Endothelial cell (in vitro differentiated cells): ENCODE measurements around the gene SH3GLB2. TPM values are rescaled to one million over a fixed set of nuclear protein-coding genes. Genes with fewer than 3 reads are reported as not detected.
"Not testable (repeated sequence)": the region's sequence is repeated elsewhere in the genome, so short reads cannot be mapped to it uniquely, and the experiment has no call there.

Source experiments
- DNase-seq: peaks from one replicate; pipeline ENCODE4 v3.0.0; 2021; ENCODE audit warnings: low spot score
- H3K27ac Mint-ChIP-seq: one replicate; pipeline ENCODE4 v1.8.0; 2021; ENCODE audit warnings: mixed read lengths, inconsistent platforms; ENCODE audit not compliant: unreplicated experiment
- H3K27me3 Mint-ChIP-seq: one replicate; pipeline ENCODE4 v1.8.0; 2021; ENCODE audit warnings: mild to moderate bottlenecking, moderate library complexity, mixed read lengths, inconsistent platforms; ENCODE audit not compliant: unreplicated experiment
- H3K36me3 Mint-ChIP-seq: one replicate; pipeline ENCODE4 v1.8.0; 2021; ENCODE audit warnings: mild to moderate bottlenecking, low read depth, mixed read lengths, inconsistent platforms; ENCODE audit not compliant: unreplicated experiment
- H3K4me1 Mint-ChIP-seq: one replicate; pipeline ENCODE4 v1.8.0; 2021; ENCODE audit warnings: mild to moderate bottlenecking, mixed read lengths, inconsistent platforms; ENCODE audit not compliant: unreplicated experiment
- H3K4me3 Mint-ChIP-seq: one replicate; pipeline ENCODE4 v1.8.0; 2021; ENCODE audit warnings: mild to moderate bottlenecking, mixed read lengths, inconsistent platforms; ENCODE audit not compliant: unreplicated experiment
- H3K9me3 Mint-ChIP-seq: one replicate; pipeline ENCODE4 v1.8.0; 2021; ENCODE audit warnings: mixed read lengths, inconsistent platforms; ENCODE audit not compliant: unreplicated experiment
- total RNA-seq: library from RNA; stranded (reverse); fragmentation: NEBNext Ultra II Directional; extraction: Animal tissue kit (Norgen Biotek cat#: 25700); gene quantifications from one replicate; pipeline ENCODE4 v1.2.1, GENCODE V29; 2021; ENCODE audit not compliant: unreplicated experiment
- TF ChIP-seq, protein P1 (sequence below): fragments of 200-600 bp; sonication (generic); IDR thresholded peaks from one replicate; pipeline ENCODE4 v1.5.0; 2021; ENCODE audit warnings: antibody characterized with exemption; ENCODE audit not compliant: unreplicated experiment

SH3GLB2 gene
- total RNA-seq, 1 donor from 2014 or later = 94.3 TPM

GRCh38 chr9:129038109-129038852 is 10.2 kb upstream of the SH3GLB2 start:
- Mint-ChIP-seq H3K4me1 (peaks cover 22% of the 10 kb centered on the region), H3K9me3 (no peaks in the 10 kb centered on the region), H3K36me3 (peaks cover 4% of the 10 kb centered on the region), H3K4me3 (peak overlapping the region; percentile 78), H3K27me3 (peaks cover 1% of the 10 kb centered on the region), H3K27ac (no peak overlapping the region)
- no peak for DNase-seq
- TF ChIP-seq, protein P1, sequence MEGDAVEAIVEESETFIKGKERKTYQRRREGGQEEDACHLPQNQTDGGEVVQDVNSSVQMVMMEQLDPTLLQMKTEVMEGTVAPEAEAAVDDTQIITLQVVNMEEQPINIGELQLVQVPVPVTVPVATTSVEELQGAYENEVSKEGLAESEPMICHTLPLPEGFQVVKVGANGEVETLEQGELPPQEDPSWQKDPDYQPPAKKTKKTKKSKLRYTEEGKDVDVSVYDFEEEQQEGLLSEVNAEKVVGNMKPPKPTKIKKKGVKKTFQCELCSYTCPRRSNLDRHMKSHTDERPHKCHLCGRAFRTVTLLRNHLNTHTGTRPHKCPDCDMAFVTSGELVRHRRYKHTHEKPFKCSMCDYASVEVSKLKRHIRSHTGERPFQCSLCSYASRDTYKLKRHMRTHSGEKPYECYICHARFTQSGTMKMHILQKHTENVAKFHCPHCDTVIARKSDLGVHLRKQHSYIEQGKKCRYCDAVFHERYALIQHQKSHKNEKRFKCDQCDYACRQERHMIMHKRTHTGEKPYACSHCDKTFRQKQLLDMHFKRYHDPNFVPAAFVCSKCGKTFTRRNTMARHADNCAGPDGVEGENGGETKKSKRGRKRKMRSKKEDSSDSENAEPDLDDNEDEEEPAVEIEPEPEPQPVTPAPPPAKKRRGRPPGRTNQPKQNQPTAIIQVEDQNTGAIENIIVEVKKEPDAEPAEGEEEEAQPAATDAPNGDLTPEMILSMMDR = no peak

GRCh38 chr9:129037767-129038098 is 9.6 kb upstream of the SH3GLB2 start:
- DNase-seq = no peak
- TF ChIP-seq, protein P1 = no peak
- Mint-ChIP-seq H3K27ac (no peak overlapping the region), H3K4me3 (peak overlapping the region; percentile 97), H3K27me3 (peaks cover 1% of the 10 kb centered on the region), H3K4me1 (peaks cover 22% of the 10 kb centered on the region), H3K36me3 (peaks cover 4% of the 10 kb centered on the region), H3K9me3 (no peaks in the 10 kb centered on the region)

GRCh38 chr9:129036923-129037766 is 9.0 kb upstream of the SH3GLB2 start:
- TF ChIP-seq, protein P1 = no peak
- no peak for DNase-seq
- Mint-ChIP-seq H3K27me3 (no peaks in the 10 kb centered on the region), H3K9me3 (no peaks in the 10 kb centered on the region), H3K4me1 (peaks cover 22% of the 10 kb centered on the region), H3K27ac (peak overlapping the region; percentile 16), H3K4me3 (peak overlapping the region; percentile 97), H3K36me3 (no peaks in the 10 kb centered on the region)

GRCh38 chr9:129036241-129036922 is 8.3 kb upstream of the SH3GLB2 start, which contains the start of gene MIGA2:
Gene MIGA2, plus strand, starts transcription at chr9:129036626. Its CDS starts 3,969 bp downstream, at chr9:129040595.
- no peaks in the 10 kb centered on the region for H3K9me3 Mint-ChIP-seq
- no peaks in the 10 kb centered on the region for H3K27me3 Mint-ChIP-seq
- peak; percentile 90 for DNase-seq
- H3K4me1 Mint-ChIP-seq = peaks cover 22% of the 10 kb centered on the region
- TF ChIP-seq, protein P1 = no peak
- H3K4me3 Mint-ChIP-seq = peak within 1 kb of the TSS; percentile 97
- peak within 1 kb of the TSS; percentile 22 for H3K27ac Mint-ChIP-seq
- no peaks in the 10 kb centered on the region for H3K36me3 Mint-ChIP-seq

DNA sequence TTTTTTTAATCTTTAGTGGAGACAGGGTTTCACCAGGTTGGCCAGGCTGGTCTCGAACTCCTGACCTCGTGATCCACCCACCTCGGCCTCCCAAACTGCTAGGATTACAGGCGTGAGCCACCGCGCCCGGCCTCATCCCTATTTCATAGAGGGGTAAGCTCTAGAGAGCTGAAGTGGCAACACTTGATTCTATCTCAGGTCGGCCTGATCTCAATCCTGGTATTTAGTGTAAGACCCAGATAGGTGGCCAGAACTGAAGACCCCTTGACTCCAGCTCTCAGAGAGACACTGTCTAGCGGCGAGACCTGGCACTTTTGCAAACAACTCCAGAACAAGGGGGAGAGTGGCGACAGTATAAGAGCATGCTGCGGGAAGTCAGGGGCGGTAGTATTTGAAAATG is 7.7 kb upstream of the SH3GLB2 start:
- not testable (repeated sequence) for H3K9me3 Mint-ChIP-seq, DNase-seq, H3K27me3 Mint-ChIP-seq, H3K36me3 Mint-ChIP-seq
- H3K27ac Mint-ChIP-seq = peak overlapping the region; percentile 22
- peaks cover 22% of the 10 kb centered on the region for H3K4me1 Mint-ChIP-seq
- H3K4me3 Mint-ChIP-seq = peak overlapping the region; percentile 97
